HepG2 (cell line): Measurements from ENCODE around the gene MYO3B. TPM values are rescaled to one million over a fixed set of nuclear protein-coding genes. Genes with fewer than 3 reads are reported as not detected.

Source experiments
- ATAC-seq: fragments of 200-7000 bp; cut with Tn5 transposase; 3 replicates; pipeline ENCODE4 v1.9.1; 2020; ENCODE audit warnings: mild to moderate bottlenecking, moderate library complexity
- BruUV-seq: library from RNA; stranded (reverse); fragments of 400-500 nt; replicated peaks from 2 replicates; lab custom pipeline; 2021; lab: Mats Ljungman, UMichigan
- CTCF ChIA-PET: fragments of 300-600 bp; formaldehyde crosslinking; extraction: SDS; loops from one replicate; lab custom pipeline; 2021; ENCODE audit warnings: low total read pairs, inconsistent platforms, low intra/inter-chr PET ratio; lab: Yijun Ruan, JAX
- POLR2A ChIA-PET: fragments of 350-600 bp; sonication (Branson Sonifier 250); formaldehyde crosslinking; loops from one replicate; lab custom pipeline; 2020; ENCODE audit warnings: antibody characterized with exemption, inconsistent platforms; lab: Yijun Ruan, JAX
- DNase-seq: peaks from one replicate; pipeline ENCODE4 v3.0.0-alpha.2; 2015; ENCODE audit warnings: low spot score
- FAIRE-seq: peaks from 3 replicates; lab custom pipeline; 2011; peaks lifted over from hg19 to GRCh38; lab: Jason Lieb, UNC
- H2AFZ ChIP-seq: one replicate; pipeline ENCODE4 v1.6.1; 2011; ENCODE audit warnings: low read length, inconsistent platforms
- H3K27ac ChIP-seq: fragments of 300-600 bp; 3 replicates; pipeline ENCODE4 v1.8.0; 2011; ENCODE audit warnings: mixed run types, mild to moderate bottlenecking, mixed read lengths, low read length, inconsistent platforms; ENCODE audit not compliant: insufficient read depth; ENCODE audit errors: extremely low read length
- H3K27me3 ChIP-seq, 2 experiments: fragments of 200-600 bp in 1 of 2; 2 replicates in 1 of 2; 3 replicates in 1 of 2; pipeline versions ENCODE4 v1.6.0 to v1.8.0; 2011; ENCODE audit warnings: low read length in 2 of 2, mild to moderate bottlenecking in 2 of 2, moderate library complexity in 2 of 2, inconsistent platforms in 1 of 2; ENCODE audit not compliant: insufficient read depth in 2 of 2, control insufficient read depth in 1 of 2
- H3K36me3 ChIP-seq, 2 experiments: fragments of 200-600 bp in 1 of 2; replicated peaks in 1 of 2; 2 replicates in 1 of 2; 3 replicates in 1 of 2; pipeline versions ENCODE4 v1.5.1 to v1.8.0; 2011; ENCODE audit warnings: low read length in 2 of 2, inconsistent platforms in 1 of 2; ENCODE audit not compliant: insufficient read depth in 2 of 2, control insufficient read depth in 1 of 2
- H3K4me1 ChIP-seq: 2 replicates; pipeline ENCODE4 v1.5.1; 2012; ENCODE audit warnings: low read length, inconsistent platforms; ENCODE audit not compliant: insufficient read depth
- H3K4me2 ChIP-seq: 2 replicates; pipeline ENCODE4 v1.6.0; 2011; ENCODE audit warnings: low read depth, low read length, inconsistent platforms
- H3K4me3 ChIP-seq, 3 experiments: fragments of 200-600 bp in 1 of 3; sonication (generic), shearing (Covaris generic) in 1 of 3; replicated peaks in 1 of 3; 2 replicates each; pipeline ENCODE4 v1.5.1; 2011 to 2016; ENCODE audit warnings: low read length in 3 of 3, inconsistent platforms in 2 of 3, low read depth in 2 of 3, mild to moderate bottlenecking in 2 of 3, control low read depth in 1 of 3, mixed read lengths in 1 of 3; ENCODE audit not compliant: insufficient read depth in 1 of 3
- H3K79me2 ChIP-seq: one replicate; pipeline ENCODE4 v1.6.1; 2011; ENCODE audit warnings: low read length, inconsistent platforms; ENCODE audit not compliant: insufficient read depth
- H3K9ac ChIP-seq: 2 replicates; pipeline ENCODE4 v1.6.0; 2011; ENCODE audit warnings: mild to moderate bottlenecking, low read depth, low read length, inconsistent platforms; ENCODE audit not compliant: insufficient read depth
- H3K9me3 ChIP-seq: 2 replicates; pipeline ENCODE4 v1.5.1; 2012; ENCODE audit warnings: mild to moderate bottlenecking, low read length
- H4K20me1 ChIP-seq: 2 replicates; pipeline ENCODE4 v1.6.0; 2011; ENCODE audit warnings: inconsistent platforms, mild to moderate bottlenecking, low read length, moderate library complexity; ENCODE audit not compliant: insufficient read depth
- ASH2L ChIP-seq: fragments of 300-600, 200-600 bp; sonication (generic); IDR thresholded peaks from 2 replicates; pipeline ENCODE4 v1.7.0; 2017; ENCODE audit warnings: low read depth, mild to moderate bottlenecking, moderate library complexity, mixed read lengths, low read length; ENCODE audit not compliant: insufficient read length
- FOSL2 ChIP-seq: sonication (generic); formaldehyde crosslinking; IDR thresholded peaks from 2 replicates; pipeline ENCODE4 v1.4.0; 2020; ENCODE audit warnings: missing genetic modification reagents
- HMG20A ChIP-seq: IDR thresholded peaks from 2 replicates; pipeline ENCODE4 v1.6.1; 2016; ENCODE audit warnings: borderline replicate concordance
- IKZF4 ChIP-seq: sonication (generic); formaldehyde crosslinking; IDR thresholded peaks from 2 replicates; pipeline ENCODE4 v1.5.1; 2020; ENCODE audit warnings: borderline replicate concordance, mild to moderate bottlenecking, low read depth, missing genetic modification reagents; ENCODE audit errors: not compliant biosample characterization
- MAFF ChIP-seq: IDR thresholded peaks from 2 replicates; pipeline ENCODE4 v1.6.1; 2011; ENCODE audit warnings: low read depth, low read length, improper control_type of control experiment
- MATR3 ChIP-seq: sonication (generic); formaldehyde crosslinking; IDR thresholded peaks from 2 replicates; pipeline ENCODE4 v1.4.0; 2020; ENCODE audit warnings: missing genetic modification reagents
- MTA1 ChIP-seq: sonication (generic); formaldehyde crosslinking; IDR thresholded peaks from 2 replicates; pipeline ENCODE4 v1.4.0; 2020; ENCODE audit warnings: missing genetic modification reagents, mild to moderate bottlenecking, borderline replicate concordance
- NR1H2 ChIP-seq: sonication (generic); formaldehyde crosslinking; IDR thresholded peaks from 2 replicates; pipeline ENCODE4 v1.8.1; 2022; ENCODE audit warnings: low read depth, missing genetic modification reagents, borderline replicate concordance
- RARA ChIP-seq: IDR thresholded peaks from 2 replicates; pipeline ENCODE4 v1.6.1; 2016; ENCODE audit warnings: missing genetic modification reagents, missing compliant biosample characterization
- SMAD9 ChIP-seq: sonication (generic); formaldehyde crosslinking; IDR thresholded peaks from 2 replicates; pipeline ENCODE4 v1.5.1; 2020; ENCODE audit warnings: mild to moderate bottlenecking, missing genetic modification reagents
- SP2 ChIP-seq: sonication (generic); formaldehyde crosslinking; IDR thresholded peaks from 2 replicates; pipeline ENCODE4 v1.5.1; 2020; ENCODE audit warnings: mild to moderate bottlenecking, missing genetic modification reagents
- SYNCRIP ChIP-seq: fragments of 200-400 bp; formaldehyde crosslinking; IDR thresholded peaks from 2 replicates; pipeline ENCODE4 v1.6.1; 2018; ENCODE audit warnings: mild to moderate bottlenecking, low read depth, low read length; ENCODE audit not compliant: insufficient read depth
- THYN1 ChIP-seq: sonication (generic); formaldehyde crosslinking; IDR thresholded peaks from 2 replicates; pipeline ENCODE4 v1.8.1; 2023; ENCODE audit warnings: low read depth, mild to moderate bottlenecking, moderate library complexity, missing genetic modification reagents, borderline replicate concordance
- TOE1 ChIP-seq: sonication (generic); formaldehyde crosslinking; IDR thresholded peaks from 2 replicates; pipeline ENCODE4 v1.4.0; 2020; ENCODE audit warnings: mild to moderate bottlenecking, missing genetic modification reagents
- U2AF1 ChIP-seq: fragments of 200-400 bp; formaldehyde crosslinking; optimal IDR thresholded peaks from 2 replicates; pipeline ENCODE3; 2017; ENCODE audit warnings: mild to moderate bottlenecking, low read depth, low read length
- ZNF20 ChIP-seq: sonication (generic); formaldehyde crosslinking; IDR thresholded peaks from 2 replicates; pipeline ENCODE4 v1.4.0; 2020; ENCODE audit warnings: mild to moderate bottlenecking, moderate library complexity, missing genetic modification reagents
- ZNF335 ChIP-seq: sonication (generic); formaldehyde crosslinking; IDR thresholded peaks from 2 replicates; pipeline ENCODE4 v1.4.0; 2020; ENCODE audit warnings: missing genetic modification reagents
- ZNF354B ChIP-seq: sonication (generic); formaldehyde crosslinking; IDR thresholded peaks from 2 replicates; pipeline ENCODE4 v1.8.0; 2022; ENCODE audit warnings: mild to moderate bottlenecking, missing genetic modification reagents
- ZNF432 ChIP-seq: sonication (generic); formaldehyde crosslinking; IDR thresholded peaks from 2 replicates; pipeline ENCODE4 v1.5.0; 2020; ENCODE audit warnings: missing genetic modification reagents, mild to moderate bottlenecking, borderline replicate concordance
- ZNF724P ChIP-seq: sonication (generic); formaldehyde crosslinking; IDR thresholded peaks from 2 replicates; pipeline ENCODE4 v1.8.0; 2022; ENCODE audit warnings: missing genetic modification reagents, borderline replicate concordance
- ZNF775 ChIP-seq: sonication (generic); formaldehyde crosslinking; IDR thresholded peaks from 2 replicates; pipeline ENCODE4 v1.4.0; 2020; ENCODE audit warnings: missing genetic modification reagents, mild to moderate bottlenecking, moderate library complexity, borderline replicate concordance
- WGBS: methylation state at CpG from one replicate; pipeline ENCODE4 v1.1.6; 2017; ENCODE audit warnings: low lambda C conversion rate; 5-methylcytosine and 5-hydroxymethylcytosine counted together
- in situ Hi-C: cut with HindIII; loops from 2 replicates; pipeline ENCODE4 v1.10.0; 2017; ENCODE audit warnings: low pct_unique_long_range_greater_than_20kb; ENCODE audit not compliant: extremely low pct_ligation_motif_present
- intact Hi-C: fragments of 100-400 bp; cut with micrococcal nuclease; formaldehyde crosslinking; loops from one replicate; pipeline ENCODE4 v1.10.0; 2022; ENCODE audit not compliant: unreplicated experiment
- polyA plus RNA-seq, 8 experiments: library from polyadenylated mRNA; depleted of rRNA in 3 of 8; stranded (reverse) in 7 of 8; unstranded in 1 of 8; fragments of >200 nt; fragmentation: Illumina TruSeq in 4 of 8; extraction: Trizol in 4 of 8; gene quantifications; 2 replicates each; pipeline versions ENCODE4 v1.2.1 to v1.2.3, GENCODE V29; 2011 to 2016; ENCODE audit warnings: low read depth in 4 of 8, missing spikeins in 1 of 8, mixed read lengths in 1 of 8; ENCODE audit not compliant: insufficient read depth in 1 of 8
- total RNA-seq, 5 experiments: library from RNA; depleted of rRNA; stranded (reverse); fragments of >200 nt; fragmentation: Illumina TruSeq; extraction: Trizol; gene quantifications; 2 replicates each; pipeline ENCODE4 v1.2.3, GENCODE V29; 2016; ENCODE audit warnings: low read depth in 1 of 5
- TF ChIP-seq, protein P1 (sequence below): fragments of 450-650 bp; IDR thresholded peaks from 2 replicates; pipeline ENCODE4 v1.6.1; 2016
- TF ChIP-seq, protein P2 (sequence below): sonication (generic); formaldehyde crosslinking; IDR thresholded peaks from 2 replicates; pipeline ENCODE4 v1.8.1; 2022; ENCODE audit warnings: mild to moderate bottlenecking, missing genetic modification reagents

Gene MYO3B
- total and polyA plus RNA-seq, 2 of the 13 experiments (the other 11 are each of a cell fraction or from before 2014, with no cell fraction given): 0.01 TPM; not detected in 1

DNA sequence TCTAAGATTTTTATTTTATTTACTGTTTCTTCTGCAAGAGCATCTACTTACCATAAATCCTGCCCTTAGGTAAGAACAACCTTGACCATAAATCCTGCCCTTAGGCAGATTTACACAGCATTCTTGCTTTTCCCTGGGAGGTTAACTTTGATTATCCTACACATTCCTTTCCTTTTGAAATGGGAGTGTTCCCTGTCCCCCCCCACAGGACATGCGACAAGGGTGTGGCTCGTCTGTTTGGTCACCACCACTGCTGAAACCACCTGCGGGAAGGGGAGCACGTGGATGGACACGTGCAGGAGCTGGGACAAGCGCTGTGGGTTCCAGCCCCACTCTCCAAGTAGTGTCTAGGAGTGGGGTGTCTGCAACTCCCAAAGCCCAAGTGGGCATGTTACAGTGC is 297.9 kb downstream of the MYO3B start:
- POLR2A ChIA-PET: interaction anchor here (1.3 kb wide), 1 partner anchor 20 kb away, joined by 5 read pairs; no protein-coding TSS in a partner anchor
- no peaks in the 10 kb centered on the region for H3K36me3 ChIP-seq
- in situ Hi-C loops: no loop called here
- H3K4me3 ChIP-seq: no peak overlapping the region
- H3K27ac ChIP-seq: no peak overlapping the region
- no TSS peak for BruUV-seq
- no peak overlapping the region for H3K9ac ChIP-seq
- no peaks in the 10 kb centered on the region for H3K79me2 ChIP-seq
- no peak for FAIRE-seq
- H4K20me1 ChIP-seq: no peaks in the 10 kb centered on the region
- intact Hi-C loops: no loop called here
- peak; percentile 37; the same call in 2 of the 3 replicates for ATAC-seq
- 57% methylated on average over 6 of the region's 6 CpGs for WGBS
- no peak for DNase-seq
- H3K4me1 ChIP-seq: peaks cover 33% of the 10 kb centered on the region
- H2AFZ ChIP-seq: no peak overlapping the region
- CTCF ChIA-PET: no interaction called here
- no peak overlapping the region for H3K4me2 ChIP-seq
- no peaks in the 10 kb centered on the region for H3K27me3 ChIP-seq
- no peaks in the 10 kb centered on the region for H3K9me3 ChIP-seq
- no peak for TF ChIP-seq MAFF
- TF ChIP-seq ZNF775: no peak
- no peak for TF ChIP-seq ZNF20 (CRISPR knock-in tag)
- TF ChIP-seq NR1H2 (CRISPR knock-in tag): no peak
- no peak for TF ChIP-seq ASH2L
- no peak for TF ChIP-seq IKZF4 (CRISPR knock-in tag)
- TF ChIP-seq U2AF1: no peak
- no peak for TF ChIP-seq THYN1
- TF ChIP-seq MATR3 (CRISPR knock-in tag): no peak
- TF ChIP-seq, protein P1, sequence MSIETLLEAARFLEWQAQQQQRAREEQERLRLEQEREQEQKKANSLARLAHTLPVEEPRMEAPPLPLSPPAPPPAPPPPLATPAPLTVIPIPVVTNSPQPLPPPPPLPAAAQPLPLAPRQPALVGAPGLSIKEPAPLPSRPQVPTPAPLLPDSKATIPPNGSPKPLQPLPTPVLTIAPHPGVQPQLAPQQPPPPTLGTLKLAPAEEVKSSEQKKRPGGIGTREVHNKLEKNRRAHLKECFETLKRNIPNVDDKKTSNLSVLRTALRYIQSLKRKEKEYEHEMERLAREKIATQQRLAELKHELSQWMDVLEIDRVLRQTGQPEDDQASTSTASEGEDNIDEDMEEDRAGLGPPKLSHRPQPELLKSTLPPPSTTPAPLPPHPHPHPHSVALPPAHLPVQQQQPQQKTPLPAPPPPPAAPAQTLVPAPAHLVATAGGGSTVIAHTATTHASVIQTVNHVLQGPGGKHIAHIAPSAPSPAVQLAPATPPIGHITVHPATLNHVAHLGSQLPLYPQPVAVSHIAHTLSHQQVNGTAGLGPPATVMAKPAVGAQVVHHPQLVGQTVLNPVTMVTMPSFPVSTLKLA: peak; percentile 87
- no peak for TF ChIP-seq SMAD9 (CRISPR knock-in tag)
- no peak for TF ChIP-seq SP2
- TF ChIP-seq ZNF432 (CRISPR knock-in tag): no peak
- TF ChIP-seq RARA (CRISPR knock-in tag): 0 out of 2 replicates have a peak, but pooled peaks have one; percentile 17
- no peak for TF ChIP-seq MTA1 (CRISPR knock-in tag)
- TF ChIP-seq ZNF724P: no peak
- no peak for TF ChIP-seq SYNCRIP
- TF ChIP-seq FOSL2 (CRISPR knock-in tag): no peak
- no peak for TF ChIP-seq ZNF335 (CRISPR knock-in tag)
- no peak for TF ChIP-seq ZNF354B (CRISPR knock-in tag)
- no peak for TF ChIP-seq HMG20A (CRISPR knock-in tag)
- no peak for TF ChIP-seq TOE1
- TF ChIP-seq, protein P2, sequence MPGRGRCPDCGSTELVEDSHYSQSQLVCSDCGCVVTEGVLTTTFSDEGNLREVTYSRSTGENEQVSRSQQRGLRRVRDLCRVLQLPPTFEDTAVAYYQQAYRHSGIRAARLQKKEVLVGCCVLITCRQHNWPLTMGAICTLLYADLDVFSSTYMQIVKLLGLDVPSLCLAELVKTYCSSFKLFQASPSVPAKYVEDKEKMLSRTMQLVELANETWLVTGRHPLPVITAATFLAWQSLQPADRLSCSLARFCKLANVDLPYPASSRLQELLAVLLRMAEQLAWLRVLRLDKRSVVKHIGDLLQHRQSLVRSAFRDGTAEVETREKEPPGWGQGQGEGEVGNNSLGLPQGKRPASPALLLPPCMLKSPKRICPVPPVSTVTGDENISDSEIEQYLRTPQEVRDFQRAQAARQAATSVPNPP (CRISPR knock-in tag): no peak
